GM19240 (cell line): Measurements from ENCODE around the gene MAPK1.
"Not testable (repeated sequence)": the region's sequence is repeated elsewhere in the genome, so short reads cannot be mapped to it uniquely, and the experiment has no call there.

Source experiments
- DNase-seq: peaks from one replicate; pipeline ENCODE4 v3.0.0; 2011; ENCODE audit warnings: low spot score; ENCODE audit not compliant: insufficient read length

The MAPK1 gene

DNA sequence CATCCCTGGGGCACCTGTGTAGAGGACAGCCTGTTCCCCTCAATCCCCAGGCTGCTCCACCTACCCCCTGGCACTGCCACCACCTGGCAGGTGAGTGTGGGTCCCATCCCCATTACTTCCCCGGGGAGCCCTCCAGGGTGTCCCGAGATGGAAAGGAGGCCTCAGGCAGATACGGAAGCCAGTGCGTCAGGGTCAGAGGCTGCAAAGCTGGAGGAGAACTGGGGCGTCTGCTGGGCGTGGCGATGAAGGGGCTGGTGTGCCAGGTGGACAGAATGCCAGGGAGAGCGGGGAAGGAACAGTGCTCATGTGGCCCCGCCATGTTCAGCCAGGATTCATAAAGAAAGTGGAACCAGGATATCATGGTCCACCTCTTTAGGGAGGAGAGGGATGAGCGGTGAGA lies 139.7 kb downstream of the MAPK1 start:
- no peak for DNase-seq

DNA sequence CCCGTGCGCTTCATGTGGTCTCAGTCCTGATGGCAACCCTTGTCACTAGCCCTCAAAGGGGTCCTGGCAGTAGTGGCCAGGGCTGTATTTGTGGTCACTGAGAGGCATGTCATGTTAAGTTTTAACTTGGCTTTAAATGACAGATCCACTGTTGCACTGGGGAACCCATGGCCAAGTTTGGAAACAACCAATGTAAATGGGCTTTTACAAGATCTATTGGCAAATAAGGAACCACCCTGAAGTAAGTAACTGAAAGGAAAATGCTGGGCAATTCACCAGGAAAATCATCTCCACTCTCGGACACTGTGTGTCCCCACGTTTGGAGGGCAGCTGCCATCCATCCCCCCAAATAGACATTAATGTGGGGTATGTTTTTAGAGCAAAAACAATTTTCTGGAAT lies 140.3 kb downstream of the MAPK1 start:
- no peak for DNase-seq

DNA sequence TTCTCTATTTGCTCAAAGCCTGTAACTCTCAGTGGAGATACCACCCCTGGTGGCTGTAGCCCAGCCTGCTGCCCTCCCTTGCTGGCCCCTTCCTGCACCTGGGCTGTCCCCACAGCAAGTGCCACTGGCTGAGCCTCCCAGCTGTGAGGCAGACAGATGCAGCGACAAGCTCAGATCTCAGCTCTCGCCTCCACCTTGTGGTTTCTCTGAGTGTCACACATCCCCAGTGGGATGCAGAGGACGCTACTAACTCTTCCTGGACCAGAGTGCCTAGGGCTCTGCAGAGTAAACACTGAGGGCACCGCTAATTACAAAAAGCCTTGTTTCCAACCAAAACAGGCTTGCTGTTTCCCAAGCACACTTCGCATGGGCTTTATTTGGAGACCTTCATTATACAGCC lies 140.8 kb downstream of the MAPK1 start:
- peak; percentile 35 for DNase-seq

DNA sequence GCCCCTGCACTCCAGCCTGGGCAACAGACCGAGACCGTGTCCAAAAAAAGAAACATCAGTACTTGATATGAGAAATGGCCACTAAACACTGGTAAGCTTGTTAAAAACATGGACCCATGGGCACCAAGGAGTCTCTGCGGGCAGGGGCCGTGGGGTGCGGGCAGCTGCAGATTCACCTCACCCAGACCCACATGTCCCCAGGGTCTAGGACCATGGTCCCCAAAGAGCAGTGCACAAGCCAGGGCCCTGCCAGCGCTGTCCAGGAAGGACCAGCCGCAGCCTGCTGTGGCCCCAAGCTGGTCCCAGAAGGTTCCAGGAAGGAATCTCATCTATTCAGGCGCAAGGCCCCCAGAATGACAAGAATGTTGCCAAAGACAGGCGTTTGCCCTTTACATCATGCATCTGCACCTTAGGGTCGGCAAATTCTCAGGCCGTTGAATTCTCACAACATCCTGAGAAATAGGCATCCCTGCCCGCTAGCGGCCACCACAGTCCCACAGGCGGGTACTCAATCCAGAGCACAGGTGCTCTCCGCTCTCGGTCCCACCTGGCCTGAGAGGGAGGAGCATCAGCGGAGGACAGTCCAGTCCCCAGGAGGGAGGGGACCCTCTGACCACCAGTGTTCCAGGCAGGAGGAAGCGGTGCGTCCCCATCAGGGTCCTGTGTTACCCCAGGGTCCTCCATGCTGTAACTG lies 141.3 kb downstream of the MAPK1 start:
- DNase-seq = no peak

DNA sequence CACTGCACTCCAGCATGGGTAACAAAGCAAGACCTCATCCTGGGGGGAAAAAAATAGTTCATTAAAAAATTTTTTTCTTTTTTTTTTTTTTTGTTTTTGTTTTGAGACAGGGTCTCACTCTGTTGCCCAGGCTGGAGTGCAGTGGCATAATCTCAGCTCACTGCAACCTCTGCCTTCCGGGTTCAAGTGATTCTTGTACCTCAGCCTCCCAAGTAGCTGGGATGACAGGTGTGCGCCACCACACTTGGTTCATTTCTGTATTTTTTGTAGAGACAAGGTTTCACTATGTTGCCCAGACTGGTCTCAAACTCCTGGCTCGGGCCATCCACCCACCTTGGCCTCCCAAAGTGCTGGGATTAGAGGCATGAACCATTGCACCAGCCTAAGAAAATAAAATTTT lies 142.9 kb downstream of the MAPK1 start:
- DNase-seq = not testable (repeated sequence)

DNA sequence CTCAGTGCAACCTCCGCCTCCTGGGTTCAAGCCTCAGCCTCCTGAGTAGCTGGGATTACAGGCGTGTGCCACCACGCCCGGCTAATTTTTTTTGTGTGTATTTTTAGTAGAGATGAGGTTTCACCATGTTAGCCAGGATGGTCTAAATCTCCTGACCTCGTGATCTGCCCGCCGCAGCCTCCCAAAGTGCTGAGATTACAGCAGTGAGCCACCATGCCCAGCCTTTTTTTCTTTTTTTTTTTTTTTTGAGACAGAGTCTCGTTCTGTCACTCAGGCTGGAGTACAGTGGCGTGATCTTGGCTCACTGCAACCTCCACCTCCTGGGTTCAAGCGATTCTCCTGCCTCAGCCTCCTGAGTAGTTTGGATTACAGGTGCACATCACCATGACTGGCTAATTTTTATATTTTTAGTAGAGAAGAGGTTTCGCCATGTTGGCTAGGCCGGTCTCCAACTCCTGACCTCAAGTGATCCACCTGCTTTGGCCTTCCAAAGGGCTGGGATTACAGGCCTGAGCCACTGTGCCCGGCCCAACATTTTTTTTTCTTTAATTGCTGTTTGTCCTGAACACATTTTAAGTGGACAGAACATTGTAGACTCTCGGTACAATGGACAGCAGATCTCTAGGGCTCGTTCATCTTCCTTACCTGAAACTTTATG lies 146.1 kb downstream of the MAPK1 start:
- DNase-seq = not testable (repeated sequence)

DNA sequence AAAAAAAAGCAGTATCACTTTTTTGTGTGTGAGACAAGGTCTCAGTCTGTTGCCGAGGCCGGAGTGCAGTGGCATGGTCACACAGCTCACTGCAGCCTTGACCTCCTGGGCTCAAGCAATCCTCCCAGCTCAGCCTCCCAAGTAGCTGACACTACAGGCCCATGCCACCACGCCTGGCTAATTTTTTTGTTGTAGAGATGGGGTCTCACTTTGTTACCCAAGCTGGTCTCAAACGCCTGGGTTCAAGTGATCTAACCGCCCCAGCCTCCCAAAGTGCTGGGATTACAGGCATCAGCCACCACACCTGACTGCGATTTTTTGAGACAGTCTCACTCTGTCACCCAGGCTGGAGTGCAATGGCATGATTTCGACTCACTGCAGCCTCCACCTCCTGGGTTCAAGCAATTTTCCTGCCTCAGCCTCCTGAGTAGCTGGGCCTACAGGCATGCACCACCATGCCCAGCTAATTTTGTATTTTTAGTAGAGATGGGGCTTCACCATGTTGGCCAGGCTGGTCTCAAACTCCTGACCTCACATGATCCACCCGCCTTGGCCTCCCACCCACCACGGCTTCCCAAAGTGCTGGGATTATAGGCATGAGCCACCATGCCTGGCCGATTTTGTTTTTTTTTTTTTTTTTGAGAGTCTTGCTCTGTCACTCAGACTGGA lies 147.1 kb downstream of the MAPK1 start:
- not testable (repeated sequence) for DNase-seq

DNA sequence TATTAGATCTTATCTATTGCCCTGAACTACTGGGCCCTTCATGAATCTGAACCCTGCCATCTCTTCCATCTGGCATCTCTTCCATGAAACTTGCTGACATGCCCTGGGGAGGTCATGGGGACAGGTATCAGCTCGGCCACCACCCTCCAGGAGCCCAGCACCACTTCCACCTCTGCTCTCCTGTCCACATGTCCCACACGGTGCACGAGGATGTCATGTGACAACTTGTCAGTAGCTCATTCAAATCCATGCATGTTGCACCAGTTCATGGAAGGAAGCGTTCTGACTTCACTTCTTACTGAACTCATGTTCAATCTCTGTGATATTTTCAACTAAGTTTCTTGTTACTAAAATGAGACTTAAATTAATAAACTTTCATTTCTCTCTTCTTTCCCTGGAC lies 148.4 kb downstream of the MAPK1 start:
- DNase-seq = no peak

DNA sequence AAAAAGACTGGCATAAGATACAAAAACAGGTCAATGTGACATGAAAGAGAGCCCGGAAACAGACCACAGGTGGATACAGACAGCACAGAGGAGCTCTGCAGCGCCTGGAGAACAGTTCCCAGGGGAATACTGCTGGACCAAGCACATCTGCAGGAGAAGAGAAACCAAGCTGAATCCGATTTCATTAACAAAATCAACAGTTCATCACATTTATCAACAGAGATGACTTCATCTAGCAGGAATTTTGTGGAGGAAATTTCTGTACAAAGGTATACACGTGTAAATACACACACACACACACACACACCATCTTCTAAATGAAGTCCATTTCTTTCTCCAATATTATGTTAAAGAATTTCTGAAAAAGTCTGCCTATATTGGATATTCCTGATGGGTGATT lies 148.9 kb downstream of the MAPK1 start:
- no peak for DNase-seq

DNA sequence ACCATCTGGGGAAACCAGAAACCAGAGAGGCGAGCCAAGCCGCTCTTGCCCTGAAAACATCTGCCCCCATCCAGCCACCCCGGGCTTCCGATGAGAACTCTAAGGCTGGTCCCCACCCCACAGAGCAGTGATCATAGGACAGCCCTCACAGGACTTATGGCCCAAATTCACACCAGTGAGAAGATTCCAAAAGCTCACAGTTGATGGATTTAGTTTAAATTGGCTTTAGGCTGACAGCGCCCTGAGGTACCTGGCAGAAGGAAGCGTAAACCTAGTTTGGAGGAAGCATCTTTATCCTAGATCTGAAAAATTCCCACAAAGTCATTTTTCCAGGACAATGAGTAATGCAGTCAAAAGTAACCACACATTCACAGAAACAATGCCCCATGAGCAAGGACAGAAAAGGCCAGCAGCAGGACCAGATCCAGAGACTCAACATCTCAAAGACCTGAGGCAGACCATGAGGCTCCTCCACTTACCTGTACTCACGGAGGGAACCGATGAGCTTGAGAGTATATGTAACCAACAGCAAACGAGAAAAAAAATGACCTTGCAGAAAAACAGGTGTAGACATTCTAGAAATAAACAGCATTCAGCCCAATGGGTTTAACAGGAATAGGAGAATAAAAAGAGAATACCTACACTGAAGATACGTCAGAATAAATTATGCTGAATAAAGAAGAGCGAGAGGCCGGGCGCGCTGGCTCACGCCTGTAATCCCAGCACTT lies 150.9 kb downstream of the MAPK1 start:
- DNase-seq = not testable (repeated sequence)

DNA sequence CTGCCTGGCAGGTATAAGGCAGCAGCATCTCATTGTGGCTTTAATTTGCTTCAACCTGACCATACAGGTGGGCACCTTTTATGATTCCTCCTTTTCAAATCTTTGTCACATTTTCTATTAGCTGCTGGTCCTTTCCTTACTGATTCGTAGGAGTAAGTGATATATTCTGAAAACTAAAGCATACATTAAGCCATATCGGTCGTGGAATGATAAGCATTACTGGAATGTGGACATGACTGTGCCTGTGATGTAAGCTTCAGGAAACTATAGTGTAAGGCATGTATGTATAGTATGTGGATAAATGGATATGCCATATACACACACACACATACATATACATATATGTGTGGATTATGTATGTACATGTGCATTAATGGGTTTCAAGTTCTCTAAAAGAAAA lies 152.7 kb downstream of the MAPK1 start:
- no peak for DNase-seq

DNA sequence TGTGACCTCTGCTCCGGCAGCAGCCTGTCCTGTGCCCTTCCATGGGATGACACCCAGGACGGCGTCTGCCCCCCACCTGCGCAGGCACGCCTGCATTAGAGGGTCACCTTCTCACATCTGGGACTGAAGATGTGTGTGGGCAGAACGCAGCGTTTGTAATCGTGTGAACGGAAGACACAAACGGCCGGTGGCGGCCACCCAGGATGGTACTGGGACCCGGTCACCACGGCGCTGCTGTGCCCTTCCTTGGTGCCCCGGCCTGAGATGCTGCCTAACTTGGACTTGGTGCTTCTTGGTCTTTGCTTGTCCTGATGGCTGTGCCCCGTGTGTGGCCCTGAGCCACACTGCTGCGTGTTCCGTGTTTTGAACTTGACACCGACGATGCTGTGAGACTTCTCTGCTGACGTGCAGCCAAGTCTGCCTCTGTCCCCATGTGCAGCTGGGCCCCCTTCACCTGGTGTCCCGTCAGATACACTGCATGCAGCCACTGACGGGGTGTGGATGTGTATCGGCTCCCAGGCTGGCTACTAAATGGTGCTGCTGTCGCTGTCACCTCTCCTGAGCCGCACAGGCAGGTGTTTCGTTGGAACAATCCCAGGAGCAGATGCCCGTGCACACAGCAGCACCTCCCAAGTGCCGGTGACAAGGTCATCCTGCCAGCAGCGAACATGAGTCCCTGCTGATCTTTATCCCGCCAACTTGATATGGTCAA lies 153.2 kb downstream of the MAPK1 start:
- DNase-seq = no peak

DNA sequence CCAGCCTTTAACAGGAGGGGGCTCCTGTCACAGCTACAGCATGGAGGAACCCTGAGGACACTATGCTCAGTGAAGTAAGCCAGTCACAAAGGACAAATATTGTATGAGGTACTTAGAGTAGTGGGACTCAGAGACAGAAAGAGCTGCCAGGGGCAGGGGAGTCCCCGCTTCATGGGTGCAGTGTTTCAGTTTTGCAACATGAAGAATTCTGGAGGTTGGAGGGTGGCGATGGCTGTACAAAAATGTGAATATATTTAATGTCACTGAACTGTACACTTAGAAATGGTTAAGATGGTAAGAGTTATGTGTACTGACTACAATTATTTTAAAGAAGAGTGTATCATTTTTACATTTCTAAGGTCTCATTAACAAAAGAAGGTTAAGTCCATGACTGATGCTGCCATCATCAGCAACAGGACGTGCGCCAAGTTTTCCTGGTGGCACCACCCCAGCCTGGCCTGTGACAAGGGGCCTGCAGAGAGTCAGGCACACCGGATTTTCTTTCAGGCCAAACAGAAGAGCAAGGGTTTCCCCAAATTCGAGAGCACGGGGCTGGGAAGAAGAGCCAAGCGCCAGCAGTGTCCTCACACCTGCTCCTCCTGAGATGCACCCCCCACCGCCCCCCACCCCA lies 153.9 kb downstream of the MAPK1 start:
- DNase-seq = no peak

DNA sequence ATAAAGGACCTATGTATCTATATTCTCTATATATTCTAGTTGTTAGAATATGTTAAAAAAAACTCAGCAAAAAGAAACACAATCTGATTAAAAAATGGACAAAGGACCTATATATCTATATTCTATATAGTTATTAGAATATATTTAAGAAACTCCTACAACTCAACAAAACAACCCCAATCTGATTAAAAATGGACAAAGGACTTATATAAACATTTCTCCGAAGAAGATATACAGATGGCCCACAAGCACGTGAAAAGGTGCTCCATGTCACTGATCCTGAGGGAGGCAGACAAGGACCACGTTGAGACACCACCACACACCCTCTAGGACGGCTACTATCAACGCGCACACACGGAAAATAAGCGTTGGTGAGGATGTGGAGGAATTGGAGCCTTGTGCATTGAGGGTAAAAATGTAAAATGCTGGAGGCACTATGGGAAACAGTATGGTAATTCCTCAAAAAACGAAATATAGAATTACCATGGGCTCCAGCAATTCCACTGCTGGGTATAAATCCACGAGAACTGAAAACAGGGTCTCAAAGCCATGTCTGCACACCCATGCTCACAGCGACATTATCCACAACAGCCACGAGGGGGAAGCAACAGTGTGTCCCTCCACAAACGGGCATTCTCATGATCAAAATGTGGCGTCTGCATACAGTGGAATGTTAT lies 154.6 kb downstream of the MAPK1 start:
- peak; percentile 60 for DNase-seq

DNA sequence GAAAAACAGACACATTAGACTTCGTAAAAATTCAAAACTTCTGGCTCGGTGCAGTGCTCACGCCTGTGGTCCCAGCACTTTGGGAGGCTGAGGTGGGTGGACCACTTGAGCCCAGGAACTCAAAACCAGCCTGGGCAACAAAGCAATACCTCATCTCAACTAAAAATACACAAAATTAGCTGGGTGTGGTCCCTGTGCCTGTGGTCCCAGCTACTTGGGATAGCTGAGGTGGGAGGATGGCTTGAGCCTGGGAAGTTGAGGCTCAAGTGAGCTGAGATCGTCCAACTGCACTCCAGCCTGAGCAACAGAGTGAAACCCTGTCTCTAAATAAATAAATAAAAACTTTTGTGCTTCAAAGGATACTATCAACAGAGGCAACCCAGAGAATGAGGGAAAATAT lies 155.6 kb downstream of the MAPK1 start:
- no peak for DNase-seq

DNA sequence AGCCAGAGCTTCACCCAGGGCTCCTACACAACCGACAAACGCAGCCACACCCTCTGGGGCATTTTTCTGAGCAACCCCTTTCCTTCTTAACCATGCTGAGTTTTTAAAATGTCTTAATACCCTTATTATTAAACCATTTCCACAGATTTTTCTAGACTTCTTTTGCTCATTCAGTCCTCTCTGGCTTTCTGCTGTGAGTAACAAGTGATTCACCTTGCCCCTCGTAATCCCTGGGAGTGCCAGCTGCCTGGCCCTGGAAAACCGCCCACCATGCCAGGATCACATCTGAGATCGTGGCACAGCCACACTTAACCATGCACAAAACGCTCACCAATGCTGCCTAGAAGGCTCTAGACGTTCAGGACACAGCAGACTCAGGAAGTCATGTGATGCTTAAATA lies 157.3 kb downstream of the MAPK1 start:
- no peak for DNase-seq

DNA sequence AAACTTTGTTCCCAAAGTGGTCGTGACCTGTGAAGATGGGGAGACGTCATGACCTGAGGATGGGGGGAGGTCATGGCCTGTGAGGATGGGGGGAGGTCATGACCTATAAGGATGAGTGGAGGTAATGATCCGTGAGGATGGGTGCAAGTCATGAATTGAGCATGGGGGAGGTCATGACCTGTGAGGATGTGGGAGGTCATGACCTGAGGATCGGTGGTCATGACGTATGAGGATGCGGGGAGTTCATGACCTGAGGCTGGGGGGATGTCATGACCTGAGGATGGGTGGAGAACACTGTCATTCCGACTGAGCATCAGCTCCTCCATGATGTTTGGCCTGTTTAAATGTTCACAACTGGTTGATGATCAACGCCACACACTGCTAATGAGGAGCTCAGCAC lies 157.8 kb downstream of the MAPK1 start:
- no peak for DNase-seq

DNA sequence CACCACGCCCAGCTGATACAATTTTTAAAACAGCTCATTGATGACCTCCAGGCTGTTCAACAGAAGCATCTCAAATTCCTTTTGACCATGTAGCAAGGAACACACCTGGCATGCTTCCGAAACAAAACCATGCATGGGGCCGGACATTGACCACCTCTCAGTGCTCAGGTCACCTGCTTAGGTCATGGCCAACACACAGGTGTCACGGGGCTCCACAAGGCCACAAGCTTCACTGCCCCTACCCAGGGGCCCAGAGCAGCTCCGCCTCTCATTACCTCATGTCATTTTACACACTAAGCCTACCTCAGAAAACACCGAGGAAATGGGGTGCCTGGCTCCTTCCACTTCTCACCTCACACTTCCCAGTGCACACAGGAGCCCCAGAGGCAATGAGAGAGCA lies 158.5 kb downstream of the MAPK1 start:
- DNase-seq = no peak

DNA sequence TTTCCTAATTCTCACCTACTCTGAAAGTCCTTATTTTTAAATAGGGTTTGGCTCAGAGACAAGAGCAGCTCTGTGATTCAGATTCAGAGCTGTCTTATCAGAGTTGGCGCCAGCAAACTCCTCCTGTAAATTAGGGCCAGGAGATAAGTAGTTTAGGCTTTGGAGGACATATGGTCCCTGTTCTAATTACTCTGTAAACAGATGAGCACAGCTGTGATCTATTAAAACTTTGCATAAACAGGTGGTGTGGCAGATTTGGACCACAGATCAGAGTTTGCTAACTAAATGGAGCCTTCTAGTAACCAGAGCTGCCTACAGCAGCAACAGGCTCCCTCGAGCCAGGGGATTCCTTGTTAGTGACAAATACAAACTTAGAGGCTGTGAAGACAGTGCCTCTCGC lies 159.8 kb downstream of the MAPK1 start:
- no peak for DNase-seq
